Pancreas (tissue), 10 donors: ENCODE data around the gene MIER2. TPM values are rescaled to one million over a fixed set of nuclear protein-coding genes. Genes with fewer than 3 reads are reported as not detected.

Experiments used
- ATAC-seq, 4 donors: fragments of 200-7000 bp; cut with Tn5 transposase; one replicate each; pipeline versions ENCODE4 v1.8.0 to v1.9.1; 2020; ENCODE audit warnings: mild to moderate bottlenecking in 4 of 4, moderate library complexity in 4 of 4
- DNase-seq, 6 donors: peaks; one replicate each; pipeline ENCODE4 v3.0.0-alpha.2; 2020
- FAIRE-seq: peaks from 2 replicates; lab custom pipeline; 2012; peaks lifted over from hg19 to GRCh38; lab: Jason Lieb, UNC
- H3K27ac ChIP-seq, 4 donors: fragments of 200-600 bp; sonication (generic); 1 replicate in 3 of 4; 2 replicates in 1 of 4; pipeline versions ENCODE4 v1.5.0 to v1.8.0; 2020
- H3K27me3 ChIP-seq, 4 donors: fragments of 200-600 bp; one replicate each; pipeline ENCODE4 v1.8.0; 2021
- H3K36me3 ChIP-seq, 3 donors: fragments of 200-600 bp; sonication (generic) in 1 of 3; one replicate each; pipeline versions ENCODE4 v1.5.0 to v1.8.0; 2020 to 2021
- H3K4me1 ChIP-seq, 3 donors: fragments of 200-600 bp; one replicate each; pipeline ENCODE4 v1.8.0; 2021
- H3K4me3 ChIP-seq, 4 donors: fragments of 200-600 bp; sonication (generic) in 2 of 4; one replicate each; pipeline versions ENCODE4 v1.5.0 to v1.8.0; 2020 to 2021
- H3K9me3 ChIP-seq, 4 donors: fragments of 200-600 bp; one replicate each; pipeline ENCODE4 v1.8.0; 2021
- WGBS, 2 donors: extraction: QIAGEN DNeasy Blood & Tissue Kit; methylation state at CpG; one replicate each; pipeline ENCODE4 v1.1.7; 2013; 5-methylcytosine and 5-hydroxymethylcytosine counted together
- intact Hi-C, 3 donors: fragments of 100-400 bp; cut with DNase I; formaldehyde crosslinking; loops; one replicate each; pipeline versions ENCODE4 v1.11.1 to v1.14.2; 2022
- polyA plus RNA-seq, 2 donors: library from polyadenylated mRNA; stranded (reverse); fragments of 200-250 nt; gene quantifications; one replicate each; pipeline ENCODE4 v1.2.3, GENCODE V29; 2013
- total RNA-seq, 6 donors: library from RNA; stranded (reverse); fragmentation: NEBNext Ultra II Directional in 4 of 6; extraction: Animal tissue kit (Norgen Biotek cat#: 25700) in 4 of 6; gene quantifications; one replicate each; pipeline versions ENCODE4 v1.2.1 to v1.2.4, GENCODE V29; 2021 to 2023
- TF ChIP-seq, protein P1 (sequence below), 4 donors: fragments of 200-600 bp; sonication (generic) in 3 of 4; IDR thresholded peaks; one replicate each; pipeline versions ENCODE4 v1.5.0 to v1.8.0; 2021; ENCODE audit warnings: antibody characterized with exemption in 4 of 4
- donor health status: healthy with polysubstance abuse.
- donor health status: DM: no; HTN: no; CAD: no; lungs with moderate emphysema.
- donor health status: DM: no; HTN: no; CAD: no.
- donor health status: control.
- donor health status: control.
- donor health status: Bipolar disorder and iron deficiency.
- donor health status: DM: yes; HTN: yes; CAD: no.
- donor health status: DM: no; HTN: no; CAD: no.
- donor health status: DM: no; HTN: no; CAD: no.
- donor health status: DM: yes; HTN: yes; CAD: no.

The MIER2 gene
- total and polyA plus RNA-seq, 8 donors, result 6.9 to 20.1 (median 9.9) TPM

DNA sequence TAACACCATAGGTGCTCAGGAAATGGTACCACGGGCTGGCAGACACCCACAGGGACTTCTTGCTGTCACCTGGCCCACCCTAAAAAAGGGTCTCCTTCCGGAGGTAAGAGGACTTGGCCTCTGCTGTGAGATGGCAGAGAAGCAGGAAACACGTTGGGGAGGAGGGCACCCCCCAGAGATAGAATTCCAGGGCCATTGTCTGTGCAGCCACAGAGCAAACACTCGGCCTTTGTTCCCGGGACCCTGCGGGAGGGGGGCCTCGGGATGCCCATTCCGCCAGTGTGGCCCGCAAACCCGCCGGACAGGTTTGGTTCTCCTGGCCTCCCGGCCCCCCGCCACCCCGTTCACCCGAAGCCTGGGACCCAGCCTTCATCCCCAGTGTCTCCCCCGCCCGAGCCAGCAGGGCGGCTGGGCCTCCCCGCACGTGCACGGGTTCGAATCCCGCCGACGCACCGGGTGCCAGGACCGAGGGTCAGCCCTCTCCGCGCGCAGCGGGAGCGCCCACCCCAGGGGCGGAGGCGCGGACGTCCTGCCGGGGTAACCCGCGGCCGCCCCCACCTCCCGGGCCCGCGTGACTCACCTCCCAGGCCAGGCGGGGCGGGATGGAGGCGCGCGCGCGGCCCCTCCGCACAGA, 54.1 kb downstream of the MIER2 start:
- Histone ChIP-seq H3K9me3 (no peaks in the 10 kb centered on the region), H3K36me3 (no peaks in the 10 kb centered on the region), H3K27ac (peak overlapping the region; percentile 77 to 90 (median 86)), H3K4me3 (peak overlapping the region; percentile 28 to 52 (median 38)), H3K27me3 (no peaks in the 10 kb centered on the region), H3K4me1 (peaks cover 0 to 10% (median 7%) of the 10 kb centered on the region in 3 donors)
- DNase-seq (peak; percentile 73 to 88 (median 83)), FAIRE-seq (no peak), ATAC-seq (peak; percentile 71 to 77 (median 74))
- WGBS, 2 donors, result 2 to 4% methylated on average over 42 to 51 of the region's 51 CpGs
- intact Hi-C loops, result no loop called here
- TF ChIP-seq, protein P1, sequence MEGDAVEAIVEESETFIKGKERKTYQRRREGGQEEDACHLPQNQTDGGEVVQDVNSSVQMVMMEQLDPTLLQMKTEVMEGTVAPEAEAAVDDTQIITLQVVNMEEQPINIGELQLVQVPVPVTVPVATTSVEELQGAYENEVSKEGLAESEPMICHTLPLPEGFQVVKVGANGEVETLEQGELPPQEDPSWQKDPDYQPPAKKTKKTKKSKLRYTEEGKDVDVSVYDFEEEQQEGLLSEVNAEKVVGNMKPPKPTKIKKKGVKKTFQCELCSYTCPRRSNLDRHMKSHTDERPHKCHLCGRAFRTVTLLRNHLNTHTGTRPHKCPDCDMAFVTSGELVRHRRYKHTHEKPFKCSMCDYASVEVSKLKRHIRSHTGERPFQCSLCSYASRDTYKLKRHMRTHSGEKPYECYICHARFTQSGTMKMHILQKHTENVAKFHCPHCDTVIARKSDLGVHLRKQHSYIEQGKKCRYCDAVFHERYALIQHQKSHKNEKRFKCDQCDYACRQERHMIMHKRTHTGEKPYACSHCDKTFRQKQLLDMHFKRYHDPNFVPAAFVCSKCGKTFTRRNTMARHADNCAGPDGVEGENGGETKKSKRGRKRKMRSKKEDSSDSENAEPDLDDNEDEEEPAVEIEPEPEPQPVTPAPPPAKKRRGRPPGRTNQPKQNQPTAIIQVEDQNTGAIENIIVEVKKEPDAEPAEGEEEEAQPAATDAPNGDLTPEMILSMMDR (IDR thresholded peaks at IDR 0.05), result no peak

DNA sequence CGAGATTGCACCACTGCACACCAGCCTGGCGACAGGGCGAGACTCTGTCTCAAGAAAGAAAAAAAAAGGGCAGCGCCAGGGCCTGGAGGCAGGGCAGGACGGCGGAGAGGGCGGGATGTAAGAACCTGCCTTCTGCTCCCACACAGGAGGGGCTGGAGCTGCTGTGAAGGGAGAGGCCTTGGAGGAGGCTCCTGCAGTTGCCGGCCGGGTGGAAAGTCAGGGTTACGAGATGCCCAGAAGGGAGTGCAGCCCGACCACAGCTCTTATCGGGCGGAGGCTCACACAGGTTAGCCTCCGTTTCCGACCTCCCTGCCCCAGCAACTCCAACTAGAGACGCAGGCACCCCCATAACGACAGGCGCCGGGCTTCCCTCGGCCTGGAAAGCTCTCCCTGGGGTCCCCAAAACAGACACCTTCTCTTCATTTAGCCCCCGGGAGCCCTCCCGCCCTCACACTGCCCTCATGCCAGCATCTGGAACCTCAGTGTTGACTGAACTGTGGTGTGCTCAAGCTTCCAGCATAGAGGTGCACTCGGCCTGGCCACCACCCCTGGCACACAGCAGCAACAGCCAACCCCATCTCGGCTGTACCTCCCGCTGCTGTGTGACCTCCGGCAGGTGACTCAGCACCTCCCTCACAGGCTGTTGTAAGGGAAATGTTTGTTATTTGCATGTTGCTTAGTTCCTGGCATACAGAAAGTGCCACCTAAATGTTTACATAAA, 54.8 kb downstream of the MIER2 start:
- FAIRE-seq (no peak), DNase-seq (peak; percentile 44 to 79 (median 67)), ATAC-seq (peak; percentile 70 to 82 (median 80))
- Histone ChIP-seq H3K27ac (peak overlapping the region; percentile 77 to 90 (median 86)), H3K36me3 (no peaks in the 10 kb centered on the region), H3K27me3 (no peaks in the 10 kb centered on the region), H3K4me1 (peaks cover 0 to 10% (median under 1%) of the 10 kb centered on the region in 3 donors), H3K4me3 (peak overlapping the region in 2 of 4 donors; percentile 14 to 44), H3K9me3 (no peaks in the 10 kb centered on the region)
- WGBS, 2 donors, result 39 to 49% methylated on average over 26 of the region's 26 CpGs
- TF ChIP-seq, protein P1 (IDR thresholded peaks at IDR 0.05), result no peak
- intact Hi-C loops, result no loop called here

- Histone ChIP-seq H3K4me3 (no peak overlapping the region), H3K36me3 (no peaks in the 10 kb centered on the region), H3K27ac (peak overlapping the region in 3 of 4 donors; percentile 77 to 90 (median 88)), H3K27me3 (no peaks in the 10 kb centered on the region), H3K9me3 (no peaks in the 10 kb centered on the region), H3K4me1 (peaks cover 0 to 10% (median 0%) of the 10 kb centered on the region in 3 donors)
- TF ChIP-seq, protein P1 (IDR thresholded peaks at IDR 0.05), result no peak
- intact Hi-C loops, result no loop called here
- WGBS, 2 donors, result 75 to 76% methylated on average over 10 of the region's 10 CpGs
- FAIRE-seq (no peak), DNase-seq (no peak), ATAC-seq (no peak)
Measured at GRCh38 chr19:288911-289310, 55.7 kb downstream of the MIER2 start.

DNA sequence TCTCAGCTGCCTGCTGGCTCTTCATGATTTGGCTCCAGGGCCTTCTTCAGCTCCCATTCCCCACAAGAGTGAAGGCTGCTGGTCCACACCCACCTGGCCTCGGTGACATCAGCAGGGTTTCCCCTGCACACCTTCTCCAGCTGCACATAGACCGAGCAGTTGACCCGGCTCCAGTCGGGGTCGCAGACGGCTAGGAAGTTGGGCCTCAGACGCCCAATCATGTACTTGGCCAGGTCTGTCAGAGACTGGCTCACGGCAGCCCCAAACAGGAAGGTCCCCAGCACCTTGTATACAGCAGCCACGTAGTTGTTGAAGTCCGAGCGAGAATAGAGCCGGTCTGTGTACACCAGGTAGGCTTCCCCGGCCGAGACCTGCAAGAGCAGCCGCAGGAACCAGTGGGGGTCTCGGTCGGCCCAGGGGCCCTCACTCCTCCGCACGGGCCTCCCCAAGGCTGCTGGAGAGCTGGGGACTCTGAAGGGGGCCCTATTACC, 57.2 kb downstream of the MIER2 start:
- FAIRE-seq, result no peak
- Histone ChIP-seq H3K9me3 (no peaks in the 10 kb centered on the region), H3K4me1 (peaks cover 0 to 10% (median 0%) of the 10 kb centered on the region in 3 donors), H3K4me3 (no peak overlapping the region), H3K27me3 (no peaks in the 10 kb centered on the region), H3K36me3 (no peaks in the 10 kb centered on the region), H3K27ac (no peak overlapping the region)
- DNase-seq, result no peak
- WGBS, 2 donors, result 80 to 84% methylated on average over 19 of the region's 19 CpGs
- TF ChIP-seq, protein P1 (IDR thresholded peaks at IDR 0.05), result no peak
- no peak for ATAC-seq
- intact Hi-C loops, result no loop called here
